ENCODE results near the gene ZDHHC5.

Gene ZDHHC5

DNA sequence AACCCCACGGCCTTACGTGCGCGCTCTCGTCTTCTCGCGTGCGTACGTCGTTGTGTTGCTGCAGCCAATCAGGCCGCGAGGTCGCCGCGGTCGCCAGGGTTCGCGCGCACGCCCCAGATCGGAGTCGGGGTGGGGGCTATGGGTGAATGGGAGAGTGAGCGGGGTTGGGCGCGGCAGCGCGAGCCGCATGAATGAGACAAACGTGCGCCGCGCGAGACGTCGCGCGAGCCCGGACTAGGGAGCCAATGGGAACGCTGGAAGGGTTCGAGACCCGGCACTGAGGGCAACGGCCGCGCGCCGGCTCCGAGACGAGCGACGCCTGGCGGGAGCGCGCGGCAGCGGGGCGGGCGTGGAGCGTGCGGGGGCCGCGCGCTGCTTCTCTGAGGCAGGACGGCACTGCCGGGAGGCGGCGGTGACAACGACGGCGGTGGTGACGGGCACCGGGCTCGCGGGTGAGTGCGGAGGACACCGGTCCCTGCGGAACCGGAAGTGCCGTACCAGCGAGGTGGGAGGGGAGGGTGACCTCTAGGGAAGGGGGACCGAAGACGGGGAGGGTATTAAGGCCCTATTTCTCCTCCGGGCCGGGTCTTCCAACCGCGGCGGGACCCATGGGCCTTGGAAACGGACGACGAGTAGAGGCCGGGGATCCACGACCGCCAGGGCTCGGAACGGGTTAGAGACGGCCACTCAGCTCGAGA lies at the start of gene ZDHHC5 (continued):
- TF ChIP-seq ZBTB7A (tag by site-specific recombination; IDR thresholded peaks at IDR 0.05; ENCODE audit: low read depth) (peak; percentile 55; the same call in 1 of the 2 replicates), SCRT1 (tag by site-specific recombination; IDR thresholded peaks at IDR 0.05; ENCODE audit: borderline replicate concordance) (no peak), ZNF114 (tag by site-specific recombination; IDR thresholded peaks at IDR 0.05) (no peak), ZNF510 (tag by site-specific recombination; IDR thresholded peaks at IDR 0.05; ENCODE audit: insufficient replicate concordance) (no peak), YY1 (tag by site-specific recombination; IDR thresholded peaks at IDR 0.05) (0 out of 2 replicates have a peak, but pooled peaks have one; percentile 10), ZNF423 (tag by site-specific recombination; IDR thresholded peaks at IDR 0.05) (no peak), ZNF558 (tag by site-specific recombination; IDR thresholded peaks at IDR 0.05) (no peak), ZSCAN23 (tag by site-specific recombination; IDR thresholded peaks at IDR 0.05) (no peak), ZBTB8A (tag by site-specific recombination; IDR thresholded peaks at IDR 0.05) (no peak), ZNF214 (tag by site-specific recombination; IDR thresholded peaks at IDR 0.05; ENCODE audit: borderline replicate concordance) (no peak), GLI2 (tag by site-specific recombination; IDR thresholded peaks at IDR 0.05; ENCODE audit: borderline replicate concordance, low read depth) (no peak), ZNF555 (tag by site-specific recombination; conservative IDR thresholded peaks at IDR 0.05) (no peak), ZFP41 (tag by site-specific recombination; IDR thresholded peaks at IDR 0.05; ENCODE audit: borderline replicate concordance) (no peak), HOXC10 (CRISPR knock-in tag; IDR thresholded peaks at IDR 0.05) (no peak), ZNF221 (tag by site-specific recombination; IDR thresholded peaks at IDR 0.05; ENCODE audit: borderline replicate concordance) (no peak), ZNF2 (tag by site-specific recombination; IDR thresholded peaks at IDR 0.05) (no peak), KLF7 (tag by site-specific recombination; IDR thresholded peaks at IDR 0.05; ENCODE audit: borderline replicate concordance) (no peak), ZNF621 (tag by site-specific recombination; IDR thresholded peaks at IDR 0.05) (no peak), SETDB1 (IDR thresholded peaks at IDR 0.05; ENCODE audit: insufficient read length, low read length) (no peak), ZEB2 (tag by site-specific recombination; IDR thresholded peaks at IDR 0.05) (no peak), ZNF664 (tag by site-specific recombination; IDR thresholded peaks at IDR 0.05) (no peak), ZSCAN16 (tag by site-specific recombination; IDR thresholded peaks at IDR 0.05) (no peak), OSR2 (tag by site-specific recombination; IDR thresholded peaks at IDR 0.05) (no peak), ZNF660 (tag by site-specific recombination; IDR thresholded peaks at IDR 0.05) (peak; percentile 74)
- TF ChIP-seq, protein P1, sequence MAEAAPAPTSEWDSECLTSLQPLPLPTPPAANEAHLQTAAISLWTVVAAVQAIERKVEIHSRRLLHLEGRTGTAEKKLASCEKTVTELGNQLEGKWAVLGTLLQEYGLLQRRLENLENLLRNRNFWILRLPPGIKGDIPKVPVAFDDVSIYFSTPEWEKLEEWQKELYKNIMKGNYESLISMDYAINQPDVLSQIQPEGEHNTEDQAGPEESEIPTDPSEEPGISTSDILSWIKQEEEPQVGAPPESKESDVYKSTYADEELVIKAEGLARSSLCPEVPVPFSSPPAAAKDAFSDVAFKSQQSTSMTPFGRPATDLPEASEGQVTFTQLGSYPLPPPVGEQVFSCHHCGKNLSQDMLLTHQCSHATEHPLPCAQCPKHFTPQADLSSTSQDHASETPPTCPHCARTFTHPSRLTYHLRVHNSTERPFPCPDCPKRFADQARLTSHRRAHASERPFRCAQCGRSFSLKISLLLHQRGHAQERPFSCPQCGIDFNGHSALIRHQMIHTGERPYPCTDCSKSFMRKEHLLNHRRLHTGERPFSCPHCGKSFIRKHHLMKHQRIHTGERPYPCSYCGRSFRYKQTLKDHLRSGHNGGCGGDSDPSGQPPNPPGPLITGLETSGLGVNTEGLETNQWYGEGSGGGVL (tag by site-specific recombination; IDR thresholded peaks at IDR 0.05), result peak; percentile 45; the same call in 1 of the 2 replicates
- TF ChIP-seq, protein P2, sequence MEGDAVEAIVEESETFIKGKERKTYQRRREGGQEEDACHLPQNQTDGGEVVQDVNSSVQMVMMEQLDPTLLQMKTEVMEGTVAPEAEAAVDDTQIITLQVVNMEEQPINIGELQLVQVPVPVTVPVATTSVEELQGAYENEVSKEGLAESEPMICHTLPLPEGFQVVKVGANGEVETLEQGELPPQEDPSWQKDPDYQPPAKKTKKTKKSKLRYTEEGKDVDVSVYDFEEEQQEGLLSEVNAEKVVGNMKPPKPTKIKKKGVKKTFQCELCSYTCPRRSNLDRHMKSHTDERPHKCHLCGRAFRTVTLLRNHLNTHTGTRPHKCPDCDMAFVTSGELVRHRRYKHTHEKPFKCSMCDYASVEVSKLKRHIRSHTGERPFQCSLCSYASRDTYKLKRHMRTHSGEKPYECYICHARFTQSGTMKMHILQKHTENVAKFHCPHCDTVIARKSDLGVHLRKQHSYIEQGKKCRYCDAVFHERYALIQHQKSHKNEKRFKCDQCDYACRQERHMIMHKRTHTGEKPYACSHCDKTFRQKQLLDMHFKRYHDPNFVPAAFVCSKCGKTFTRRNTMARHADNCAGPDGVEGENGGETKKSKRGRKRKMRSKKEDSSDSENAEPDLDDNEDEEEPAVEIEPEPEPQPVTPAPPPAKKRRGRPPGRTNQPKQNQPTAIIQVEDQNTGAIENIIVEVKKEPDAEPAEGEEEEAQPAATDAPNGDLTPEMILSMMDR (tag by site-specific recombination; IDR thresholded peaks at IDR 0.05), result peak; percentile 64; the same call in 1 of the 2 replicates
- TF ChIP-seq, protein P3, sequence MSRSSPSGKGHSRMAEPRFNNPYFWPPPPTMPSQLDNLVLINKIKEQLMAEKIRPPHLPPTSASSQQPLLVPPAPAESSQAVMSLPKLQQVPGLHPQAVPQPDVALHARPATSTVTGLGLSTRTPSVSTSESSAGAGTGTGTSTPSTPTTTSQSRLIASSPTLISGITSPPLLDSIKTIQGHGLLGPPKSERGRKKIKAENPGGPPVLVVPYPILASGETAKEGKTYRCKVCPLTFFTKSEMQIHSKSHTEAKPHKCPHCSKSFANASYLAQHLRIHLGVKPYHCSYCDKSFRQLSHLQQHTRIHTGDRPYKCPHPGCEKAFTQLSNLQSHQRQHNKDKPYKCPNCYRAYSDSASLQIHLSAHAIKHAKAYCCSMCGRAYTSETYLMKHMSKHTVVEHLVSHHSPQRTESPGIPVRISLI (tag by site-specific recombination; IDR thresholded peaks at IDR 0.05), result no peak
- TF ChIP-seq, protein P4, sequence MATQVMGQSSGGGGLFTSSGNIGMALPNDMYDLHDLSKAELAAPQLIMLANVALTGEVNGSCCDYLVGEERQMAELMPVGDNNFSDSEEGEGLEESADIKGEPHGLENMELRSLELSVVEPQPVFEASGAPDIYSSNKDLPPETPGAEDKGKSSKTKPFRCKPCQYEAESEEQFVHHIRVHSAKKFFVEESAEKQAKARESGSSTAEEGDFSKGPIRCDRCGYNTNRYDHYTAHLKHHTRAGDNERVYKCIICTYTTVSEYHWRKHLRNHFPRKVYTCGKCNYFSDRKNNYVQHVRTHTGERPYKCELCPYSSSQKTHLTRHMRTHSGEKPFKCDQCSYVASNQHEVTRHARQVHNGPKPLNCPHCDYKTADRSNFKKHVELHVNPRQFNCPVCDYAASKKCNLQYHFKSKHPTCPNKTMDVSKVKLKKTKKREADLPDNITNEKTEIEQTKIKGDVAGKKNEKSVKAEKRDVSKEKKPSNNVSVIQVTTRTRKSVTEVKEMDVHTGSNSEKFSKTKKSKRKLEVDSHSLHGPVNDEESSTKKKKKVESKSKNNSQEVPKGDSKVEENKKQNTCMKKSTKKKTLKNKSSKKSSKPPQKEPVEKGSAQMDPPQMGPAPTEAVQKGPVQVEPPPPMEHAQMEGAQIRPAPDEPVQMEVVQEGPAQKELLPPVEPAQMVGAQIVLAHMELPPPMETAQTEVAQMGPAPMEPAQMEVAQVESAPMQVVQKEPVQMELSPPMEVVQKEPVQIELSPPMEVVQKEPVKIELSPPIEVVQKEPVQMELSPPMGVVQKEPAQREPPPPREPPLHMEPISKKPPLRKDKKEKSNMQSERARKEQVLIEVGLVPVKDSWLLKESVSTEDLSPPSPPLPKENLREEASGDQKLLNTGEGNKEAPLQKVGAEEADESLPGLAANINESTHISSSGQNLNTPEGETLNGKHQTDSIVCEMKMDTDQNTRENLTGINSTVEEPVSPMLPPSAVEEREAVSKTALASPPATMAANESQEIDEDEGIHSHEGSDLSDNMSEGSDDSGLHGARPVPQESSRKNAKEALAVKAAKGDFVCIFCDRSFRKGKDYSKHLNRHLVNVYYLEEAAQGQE (tag by site-specific recombination; IDR thresholded peaks at IDR 0.05), result no peak
- TF ChIP-seq, protein P5, sequence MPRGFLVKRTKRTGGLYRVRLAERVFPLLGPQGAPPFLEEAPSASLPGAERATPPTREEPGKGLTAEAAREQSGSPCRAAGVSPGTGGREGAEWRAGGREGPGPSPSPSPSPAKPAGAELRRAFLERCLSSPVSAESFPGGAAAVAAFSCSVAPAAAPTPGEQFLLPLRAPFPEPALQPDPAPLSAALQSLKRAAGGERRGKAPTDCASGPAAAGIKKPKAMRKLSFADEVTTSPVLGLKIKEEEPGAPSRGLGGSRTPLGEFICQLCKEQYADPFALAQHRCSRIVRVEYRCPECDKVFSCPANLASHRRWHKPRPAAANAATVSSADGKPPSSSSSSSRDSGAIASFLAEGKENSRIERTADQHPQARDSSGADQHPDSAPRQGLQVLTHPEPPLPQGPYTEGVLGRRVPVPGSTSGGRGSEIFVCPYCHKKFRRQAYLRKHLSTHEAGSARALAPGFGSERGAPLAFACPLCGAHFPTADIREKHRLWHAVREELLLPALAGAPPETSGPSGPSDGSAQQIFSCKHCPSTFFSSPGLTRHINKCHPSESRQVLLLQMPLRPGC (tag by site-specific recombination; IDR thresholded peaks at IDR 0.05), result no peak
- TF ChIP-seq, protein P6, sequence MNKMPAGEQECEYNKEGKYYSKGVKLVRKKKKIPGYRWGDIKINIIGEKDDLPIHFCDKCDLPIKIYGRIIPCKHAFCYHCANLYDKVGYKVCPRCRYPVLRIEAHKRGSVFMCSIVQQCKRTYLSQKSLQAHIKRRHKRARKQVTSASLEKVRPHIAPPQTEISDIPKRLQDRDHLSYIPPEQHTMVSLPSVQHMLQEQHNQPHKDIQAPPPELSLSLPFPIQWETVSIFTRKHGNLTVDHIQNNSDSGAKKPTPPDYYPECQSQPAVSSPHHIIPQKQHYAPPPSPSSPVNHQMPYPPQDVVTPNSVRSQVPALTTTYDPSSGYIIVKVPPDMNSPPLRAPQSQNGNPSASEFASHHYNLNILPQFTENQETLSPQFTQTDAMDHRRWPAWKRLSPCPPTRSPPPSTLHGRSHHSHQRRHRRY (tag by site-specific recombination; IDR thresholded peaks at IDR 0.05), result no peak

Measured in HEK293 (cell line).